K562 (cell line): ENCODE data around the gene TRAF3IP3. TPM values are rescaled to one million over a fixed set of nuclear protein-coding genes. Genes with fewer than 3 reads are reported as not detected.

Experiments
- ATAC-seq: fragments of 200-7000 bp; cut with Tn5 transposase; 3 replicates; pipeline ENCODE4 v1.9.1; 2020; ENCODE audit warnings: moderate library complexity
- BruUV-seq: library from RNA; stranded (reverse); fragments of 400-500 nt; replicated peaks from 2 replicates; lab custom pipeline; 2021; lab: Mats Ljungman, UMichigan
- CTCF ChIA-PET: fragments of 300-600 bp; formaldehyde crosslinking; extraction: SDS; loops from one replicate; lab custom pipeline; 2021; ENCODE audit warnings: low intra/inter-chr PET ratio; lab: Yijun Ruan, JAX
- POLR2A ChIA-PET: fragments of 300-600, 350-650 bp; sonication (Branson Sonifier 250); formaldehyde crosslinking; extraction: SDS; loops from one replicate; lab custom pipeline; 2021; ENCODE audit warnings: antibody characterized with exemption, inconsistent platforms; lab: Yijun Ruan, JAX
- DNase-seq, 4 experiments: peaks; one replicate each; pipeline versions ENCODE4 v3.0.0 to v3.0.0-alpha.2; 2011 to 2018; ENCODE audit warnings: low spot score in 3 of 4, mixed read lengths in 3 of 4; ENCODE audit errors: extremely low read depth in 1 of 4
- FAIRE-seq: peaks from 2 replicates; lab custom pipeline; 2011; peaks lifted over from hg19 to GRCh38; lab: Jason Lieb, UNC
- H2AFZ ChIP-seq: 2 replicates; pipeline ENCODE4 v1.6.0; 2011; ENCODE audit warnings: low read depth, low read length, control low read depth, inconsistent platforms
- H3K27ac ChIP-seq: fragments of 200-600 bp; 3 replicates; pipeline ENCODE4 v1.8.0; 2011; ENCODE audit warnings: low read depth, mild to moderate bottlenecking, control low read depth, inconsistent platforms, low read length, moderate library complexity, mixed read lengths; ENCODE audit errors: extremely low read depth
- H3K27me3 ChIP-seq, 2 experiments: fragments of 300-600 bp in 1 of 2; 2 replicates in 1 of 2; 3 replicates in 1 of 2; pipeline versions ENCODE4 v1.6.0 to v1.8.0; 2011; ENCODE audit warnings: inconsistent platforms in 2 of 2, low read length in 2 of 2, mild to moderate bottlenecking in 1 of 2, mixed read lengths in 1 of 2, moderate library complexity in 1 of 2; ENCODE audit not compliant: control insufficient read depth in 2 of 2, insufficient read depth in 2 of 2
- H3K36me3 ChIP-seq: fragments of 300-600 bp; 3 replicates; pipeline ENCODE4 v1.8.0; 2011; ENCODE audit warnings: mild to moderate bottlenecking, low read length, inconsistent platforms; ENCODE audit not compliant: control insufficient read depth, insufficient read depth
- H3K4me1 ChIP-seq, 2 experiments: fragments of 200-600 bp in 1 of 2; replicated peaks in 1 of 2; 2 replicates in 1 of 2; 3 replicates in 1 of 2; pipeline versions ENCODE4 v1.5.1 to v1.8.0; 2011; ENCODE audit warnings: inconsistent platforms in 2 of 2, low read length in 2 of 2, mild to moderate bottlenecking in 1 of 2, mixed read lengths in 1 of 2, moderate library complexity in 1 of 2; ENCODE audit not compliant: control insufficient read depth in 2 of 2, insufficient read depth in 2 of 2
- H3K4me2 ChIP-seq: 2 replicates; pipeline ENCODE4 v1.6.1; 2011; ENCODE audit warnings: low read length, control low read depth, inconsistent platforms, mixed read lengths; ENCODE audit not compliant: insufficient read depth
- H3K4me3 ChIP-seq: fragments of 200-600 bp; sonication (generic), shearing (Covaris generic); 2 replicates; pipeline ENCODE4 v1.5.1; 2016; ENCODE audit warnings: control low read depth, inconsistent platforms
- H3K79me2 ChIP-seq: fragments of 200-600 bp; 3 replicates; pipeline ENCODE4 v1.8.0; 2011; ENCODE audit warnings: low read length, inconsistent platforms; ENCODE audit not compliant: control insufficient read depth, insufficient read depth
- H3K9ac ChIP-seq, 2 experiments: 2 replicates each; pipeline versions ENCODE4 v1.6.0 to v1.6.1; 2011; ENCODE audit warnings: low read depth in 2 of 2, low read length in 2 of 2, control low read depth in 1 of 2, inconsistent platforms in 1 of 2, mild to moderate bottlenecking in 1 of 2, mixed read lengths in 1 of 2; ENCODE audit not compliant: insufficient read depth in 1 of 2
- H3K9me1 ChIP-seq: one replicate; pipeline ENCODE4 v1.6.0; 2011; ENCODE audit warnings: inconsistent platforms, mild to moderate bottlenecking, low read length, moderate library complexity; ENCODE audit not compliant: control insufficient read depth, insufficient read depth
- H3K9me3 ChIP-seq: replicated peaks from 2 replicates; pipeline ENCODE4 v1.5.1; 2011; ENCODE audit warnings: low read depth, low read length, inconsistent platforms; ENCODE audit not compliant: control insufficient read depth, insufficient read depth
- H4K20me1 ChIP-seq: replicated peaks from 2 replicates; pipeline ENCODE4 v1.6.1; 2011; ENCODE audit warnings: low read length, inconsistent platforms, mixed read lengths; ENCODE audit not compliant: control insufficient read depth, insufficient read depth
- ELF4 ChIP-seq: fragments of 450-650 bp; formaldehyde crosslinking; IDR thresholded peaks from 2 replicates; pipeline ENCODE4 v1.4.0; 2022; ENCODE audit warnings: missing genetic modification characterization
- HDAC1 ChIP-seq, 2 experiments: fragments of 450-650 bp; IDR thresholded peaks; 2 replicates each; pipeline ENCODE4 v1.6.1; 2016 to 2017; ENCODE audit warnings: inconsistent platforms in 1 of 2, mild to moderate bottlenecking in 1 of 2, moderate library complexity in 1 of 2
- PTBP1 ChIP-seq: fragments of 200-400 bp; formaldehyde crosslinking; IDR thresholded peaks from 2 replicates; pipeline ENCODE4 v1.6.1; 2017; ENCODE audit warnings: low read depth, low read length
- TCFL5 ChIP-seq: fragments of 250-450 bp; sonication (Bioruptor Pico); conservative IDR thresholded peaks from 2 replicates; pipeline ENCODE4 v1.6.1; 2021; ENCODE audit warnings: mild to moderate bottlenecking, moderate library complexity, matching md5 sums
- WGBS: fragments of 100-300 bp; shearing (Covaris generic); methylation state at CpG from one replicate; pipeline ENCODE4 v1.1.6; 2016; ENCODE audit warnings: low coverage, mixed read lengths; ENCODE audit not compliant: insufficient coverage; ENCODE audit errors: missing lambda C conversion rate; 5-methylcytosine and 5-hydroxymethylcytosine counted together
- in situ Hi-C: fragments of 300-500 bp; cut with MboI; formaldehyde crosslinking; loops from 4 replicates; pipeline ENCODE4 v1.15.0; 2018; ENCODE audit warnings: inconsistent platforms, mixed read lengths
- intact Hi-C: fragments of 100-400 bp; cut with micrococcal nuclease; formaldehyde crosslinking; loops from 2 replicates; pipeline ENCODE4 v1.14.2; 2022
- polyA plus RNA-seq, 8 experiments: library from polyadenylated mRNA; depleted of rRNA in 4 of 8; stranded (reverse) in 5 of 8; unstranded in 3 of 8; fragments of >200 nt; fragmentation: Nextera tagmentation in 2 of 8; fragmentation: Illumina TruSeq in 1 of 8; extraction: Ambion mirVana in 2 of 8; extraction: Trizol in 1 of 8; gene quantifications; 2 replicates each; pipeline versions ENCODE4 v1.2.1 to v1.2.3, GENCODE V29; 2011 to 2014; ENCODE audit warnings: inconsistent platforms in 1 of 8, missing spikeins in 1 of 8
- total RNA-seq, 7 experiments: library from RNA; depleted of rRNA in 6 of 7; stranded (reverse); fragments of >200 nt in 6 of 7; fragmentation: Illumina TruSeq in 2 of 7; extraction: Trizol in 2 of 7; gene quantifications; 2 replicates each; pipeline versions ENCODE4 v1.2.1 to v1.2.3, GENCODE V29; 2011 to 2021; ENCODE audit warnings: low replicate concordance in 1 of 7
- TF ChIP-seq, protein P1 (sequence below): fragments of 450-650 bp; formaldehyde crosslinking; IDR thresholded peaks from 2 replicates; pipeline ENCODE4 v1.4.0; 2020; ENCODE audit warnings: mild to moderate bottlenecking, moderate library complexity

The TRAF3IP3 gene
- total and polyA plus RNA-seq, 9 of the 15 experiments (the other 6 are each of a cell fraction or from before 2014, with no cell fraction given) = 0.06 to 1.1 (median 0.31) TPM

DNA sequence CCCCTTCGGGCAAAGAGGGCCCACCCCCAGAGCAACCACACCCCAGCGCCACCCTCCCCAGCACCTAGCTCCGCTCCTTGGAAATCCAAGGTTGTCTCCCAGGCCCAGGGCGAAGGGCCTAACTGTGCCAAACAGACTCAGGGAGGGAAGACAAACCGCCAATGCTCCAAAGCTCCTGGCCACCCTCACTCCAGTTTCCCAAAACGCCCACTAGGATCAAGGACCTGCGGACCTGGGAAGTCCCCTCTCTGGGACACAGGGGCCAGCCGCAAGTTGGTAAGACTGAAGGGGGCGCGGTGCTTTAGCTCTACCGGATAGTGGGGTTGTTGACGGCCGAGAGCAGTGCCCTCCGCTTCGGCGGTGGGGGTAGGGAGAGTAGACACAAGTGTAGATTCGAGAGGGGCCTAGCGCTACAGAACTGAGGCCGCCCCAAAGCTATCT lies 49.5 kb downstream of the TRAF3IP3 start:
- H4K20me1 ChIP-seq = no peaks in the 10 kb centered on the region
- no TSS peak for BruUV-seq
- TF ChIP-seq, protein P1, sequence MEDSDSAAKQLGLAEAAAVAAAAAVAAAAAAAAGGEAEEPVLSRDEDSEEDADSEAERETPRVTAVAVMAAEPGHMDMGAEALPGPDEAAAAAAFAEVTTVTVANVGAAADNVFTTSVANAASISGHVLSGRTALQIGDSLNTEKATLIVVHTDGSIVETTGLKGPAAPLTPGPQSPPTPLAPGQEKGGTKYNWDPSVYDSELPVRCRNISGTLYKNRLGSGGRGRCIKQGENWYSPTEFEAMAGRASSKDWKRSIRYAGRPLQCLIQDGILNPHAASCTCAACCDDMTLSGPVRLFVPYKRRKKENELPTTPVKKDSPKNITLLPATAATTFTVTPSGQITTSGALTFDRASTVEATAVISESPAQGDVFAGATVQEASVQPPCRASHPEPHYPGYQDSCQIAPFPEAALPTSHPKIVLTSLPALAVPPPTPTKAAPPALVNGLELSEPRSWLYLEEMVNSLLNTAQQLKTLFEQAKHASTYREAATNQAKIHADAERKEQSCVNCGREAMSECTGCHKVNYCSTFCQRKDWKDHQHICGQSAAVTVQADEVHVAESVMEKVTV (CRISPR knock-in tag) = no peak
- no peak for TF ChIP-seq HDAC1 (IDR thresholded peaks at IDR 0.05)
- no peak for TF ChIP-seq TCFL5
- TF ChIP-seq PTBP1 = no peak
- TF ChIP-seq ELF4 (CRISPR knock-in tag) = no peak
- TF ChIP-seq, all 486 proteins: peak for 0
- no peak overlapping the region for H2AFZ ChIP-seq
- FAIRE-seq = no peak
- H3K9ac ChIP-seq = peak overlapping the region in 1 of 2 experiments; percentile 78; a peak in 1 of 4 replicates
- CTCF ChIA-PET = no interaction called here
- peaks cover 21 to 23% of the 10 kb centered on the region in 2 experiments for H3K4me1 ChIP-seq
- POLR2A ChIA-PET = interaction anchor here (0.7 to 1.3 kb wide), 3 partner anchors 10 to 19 kb away, joined by 3 to 5 read pairs (median 3); no protein-coding TSS in a partner anchor
- in situ Hi-C loops = no loop called here
- peaks cover 14 to 16% of the 10 kb centered on the region in 2 experiments; a peak in 4 of 5 replicates for H3K27me3 ChIP-seq
- H3K4me2 ChIP-seq = no peak overlapping the region; the same call in 1 of the 2 replicates
- no peak overlapping the region for H3K27ac ChIP-seq
- H3K36me3 ChIP-seq = no peaks in the 10 kb centered on the region
- no peaks in the 10 kb centered on the region for H3K9me3 ChIP-seq
- H3K79me2 ChIP-seq = no peaks in the 10 kb centered on the region
- 49% methylated on average over 18 of the region's 19 CpGs for WGBS
- no peak overlapping the region for H3K4me3 ChIP-seq
- no peak for ATAC-seq
- no peak for DNase-seq
- intact Hi-C loops = no loop called here
- peaks cover 3% of the 10 kb centered on the region for H3K9me1 ChIP-seq
